Heart left ventricle (tissue), 16 donors: ENCODE results near the gene MBP. TPM values are rescaled to one million over a fixed set of nuclear protein-coding genes. Genes with fewer than 3 reads are reported as not detected.

Experiments
- ATAC-seq, 4 donors: fragments of 200-7000 bp; cut with Tn5 transposase; one replicate each; pipeline ENCODE4 v1.9.1; 2020 to 2022; ENCODE audit warnings: moderate library complexity in 4 of 4, mild to moderate bottlenecking in 3 of 4, moderate number of reproducible peaks in 1 of 4
- DNase-seq, 5 donors: peaks; one replicate each; pipeline ENCODE4 v3.0.0-alpha.2; 2020
- H3K27ac ChIP-seq, 12 donors: fragments of 200-600 bp; sonication (generic) in 4 of 12; one replicate each; pipeline versions ENCODE4 v1.5.0 to v1.8.0; 2016 to 2022; ENCODE audit warnings: mild to moderate bottlenecking in 2 of 12
- H3K27me3 ChIP-seq, 9 donors: fragments of 200-600 bp; sonication (generic) in 2 of 9; one replicate each; pipeline versions ENCODE4 v1.5.1 to v1.8.0; 2016 to 2022; ENCODE audit warnings: mild to moderate bottlenecking in 3 of 9
- H3K36me3 ChIP-seq, 9 donors: fragments of 200-600 bp; sonication (generic) in 2 of 9; one replicate each; pipeline versions ENCODE4 v1.5.0 to v1.8.0; 2018 to 2022; ENCODE audit warnings: mild to moderate bottlenecking in 2 of 9
- H3K4me1 ChIP-seq, 12 donors: fragments of 200-600 bp; sonication (generic) in 4 of 12; one replicate each; pipeline versions ENCODE4 v1.5.0 to v1.8.0; 2016 to 2022; ENCODE audit warnings: mild to moderate bottlenecking in 3 of 12
- H3K4me3 ChIP-seq, 12 donors: fragments of 200-600 bp; sonication (generic) in 4 of 12; one replicate each; pipeline versions ENCODE4 v1.5.0 to v1.8.0; 2017 to 2022; ENCODE audit warnings: mild to moderate bottlenecking in 9 of 12, moderate library complexity in 4 of 12
- H3K9me3 ChIP-seq, 12 donors: fragments of 200-600 bp; sonication (generic) in 4 of 12; one replicate each; pipeline versions ENCODE4 v1.5.0 to v1.8.0; 2016 to 2022; ENCODE audit warnings: mild to moderate bottlenecking in 1 of 12
- POLR2A ChIP-seq, 2 donors: fragments of 450-650 bp; IDR thresholded peaks; one replicate each; pipeline ENCODE4 v1.6.1; 2017; ENCODE audit warnings: antibody characterized with exemption in 2 of 2, mild to moderate bottlenecking in 2 of 2, moderate library complexity in 2 of 2
- WGBS, 4 donors: extraction: QIAGEN DNeasy Blood & Tissue Kit in 2 of 4; methylation state at CpG; one replicate each; pipeline versions ENCODE4 v1.1.5 to v1.1.7; 2013 to 2018; 5-methylcytosine and 5-hydroxymethylcytosine counted together
- intact Hi-C, 10 donors: fragments of 100-400 bp; cut with DNase I; formaldehyde crosslinking; loops; one replicate each; pipeline versions ENCODE4 v1.11.1 to v1.14.2; 2022
- polyA plus RNA-seq, 2 donors: library from polyadenylated mRNA; stranded (reverse); fragments of 200-250 nt; gene quantifications; one replicate each; pipeline ENCODE4 v1.2.3, GENCODE V29; 2013
- total RNA-seq, 9 donors: library from RNA; depleted of rRNA in 2 of 9; stranded (reverse); fragments of >200 nt in 2 of 9; fragmentation: NEBNext Ultra II Directional in 3 of 9; extraction: Animal tissue kit (Norgen Biotek cat#: 25700) in 3 of 9; gene quantifications; one replicate each; pipeline versions ENCODE4 v1.1.0 to v1.2.4, GENCODE V29; 2016 to 2023
- TF ChIP-seq, protein P1 (sequence below), 12 donors: fragments of 200-600 bp; sonication (generic) in 4 of 12; IDR thresholded peaks; one replicate each; pipeline versions ENCODE4 v1.5.0 to v1.8.0; 2018 to 2022; ENCODE audit warnings: antibody characterized with exemption in 12 of 12, mild to moderate bottlenecking in 5 of 12
- donor health status: ischemic (EF 13 %, LVEDD 7.1; RV severe dilation, severe dysfunction).
- donor health status: healthy with polysubstance abuse.
- donor health status: DM: no; HTN: yes; CAD: no.
- donor health status: DM: no; HTN: no; CAD: no.
- donor health status: ischemic (EF 25% LVEDD 6.9; RV normal size, moderate dysfunction).
- donor health status: ischemic (EF 25% LVEDD 5.7; RV mildly dilated, moderate dysfunction).
- donor health status: healthy.
- donor health status: DM: yes; HTN: yes; CAD: no.
- donor health status: ischemic (EF 35%, LVEDD 5.7; RV mildly dilated, moderate dysfunction).
- donor health status: nonischemic (EF 11% LVEDD 7.7; RV severe dilation, severe dysfunction).
- donor health status: DM: yes; HTN: yes; CAD: no.
- donor health status: PGD.
- donor health status: ischemic (EF 29% LVEDD 5.4; RV normal size, mild dysfunction).
- donor health status: nonischemic (EF 23%, LVEDD 6.1; RV moderate dilation, normal function).

The MBP gene
- total and polyA plus RNA-seq, 11 donors, result 7.7 to 93.0 (median 31.8) TPM

DNA sequence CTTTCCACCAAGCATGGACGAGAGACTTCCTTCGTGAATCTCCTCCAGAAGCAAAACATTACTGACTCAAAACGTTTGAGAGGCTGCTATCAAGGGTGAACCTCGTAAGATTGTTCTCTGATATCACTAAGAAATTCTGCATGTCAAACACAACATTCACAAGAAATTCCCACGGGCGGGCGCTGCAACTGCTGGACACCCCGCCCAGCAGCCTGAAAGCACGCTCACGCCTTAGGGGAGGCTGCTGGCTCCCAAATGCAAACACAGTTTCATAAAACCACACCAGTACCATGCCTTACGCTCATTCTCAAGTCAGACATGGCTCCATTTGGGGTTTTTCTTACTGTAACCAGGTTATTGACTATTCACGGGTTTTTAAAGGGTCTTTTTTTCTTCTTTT is 39.0 kb downstream of the MBP start:
- H3K27ac ChIP-seq, result no peak overlapping the region
- H3K9me3 ChIP-seq, result no peaks in the 10 kb centered on the region
- TF ChIP-seq POLR2A (IDR thresholded peaks at IDR 0.05), result no peak
- 74 to 81% (median 77%) methylated on average over 12 of the region's 12 CpGs for WGBS, 4 donors
- no peak for DNase-seq
- peaks cover 0 to 50% (median 25%) of the 10 kb centered on the region in 12 donors for H3K4me1 ChIP-seq
- H3K4me3 ChIP-seq, result no peak overlapping the region
- intact Hi-C loops, result no loop called here
- no peaks in the 10 kb centered on the region for H3K27me3 ChIP-seq
- ATAC-seq, result no peak
- peaks cover 0 to 18% (median 0%) of the 10 kb centered on the region in 9 donors for H3K36me3 ChIP-seq

DNA sequence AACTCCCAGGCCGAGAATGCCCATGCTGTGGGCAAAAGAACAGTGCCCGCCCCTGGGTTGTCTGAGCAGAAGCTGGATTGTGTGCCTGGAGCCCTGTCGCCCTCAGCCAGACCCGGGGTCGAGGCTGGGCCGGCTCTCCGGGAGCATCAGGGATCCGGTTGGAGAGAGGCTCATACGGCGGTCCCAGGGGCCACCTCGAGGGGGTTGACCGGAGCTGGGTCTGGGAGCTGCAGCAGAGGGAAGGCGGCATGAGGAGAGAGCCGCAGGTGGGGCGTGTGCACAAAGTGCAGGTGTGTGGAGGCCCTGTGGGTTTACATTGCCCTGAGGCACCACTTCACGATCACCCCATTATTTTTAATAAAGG is 39.5 kb downstream of the MBP start:
- H3K4me1 ChIP-seq, result peaks cover 0 to 49% (median 20%) of the 10 kb centered on the region in 12 donors
- H3K4me3 ChIP-seq, result no peak overlapping the region
- no peak for TF ChIP-seq POLR2A (IDR thresholded peaks at IDR 0.05)
- TF ChIP-seq, protein P1, sequence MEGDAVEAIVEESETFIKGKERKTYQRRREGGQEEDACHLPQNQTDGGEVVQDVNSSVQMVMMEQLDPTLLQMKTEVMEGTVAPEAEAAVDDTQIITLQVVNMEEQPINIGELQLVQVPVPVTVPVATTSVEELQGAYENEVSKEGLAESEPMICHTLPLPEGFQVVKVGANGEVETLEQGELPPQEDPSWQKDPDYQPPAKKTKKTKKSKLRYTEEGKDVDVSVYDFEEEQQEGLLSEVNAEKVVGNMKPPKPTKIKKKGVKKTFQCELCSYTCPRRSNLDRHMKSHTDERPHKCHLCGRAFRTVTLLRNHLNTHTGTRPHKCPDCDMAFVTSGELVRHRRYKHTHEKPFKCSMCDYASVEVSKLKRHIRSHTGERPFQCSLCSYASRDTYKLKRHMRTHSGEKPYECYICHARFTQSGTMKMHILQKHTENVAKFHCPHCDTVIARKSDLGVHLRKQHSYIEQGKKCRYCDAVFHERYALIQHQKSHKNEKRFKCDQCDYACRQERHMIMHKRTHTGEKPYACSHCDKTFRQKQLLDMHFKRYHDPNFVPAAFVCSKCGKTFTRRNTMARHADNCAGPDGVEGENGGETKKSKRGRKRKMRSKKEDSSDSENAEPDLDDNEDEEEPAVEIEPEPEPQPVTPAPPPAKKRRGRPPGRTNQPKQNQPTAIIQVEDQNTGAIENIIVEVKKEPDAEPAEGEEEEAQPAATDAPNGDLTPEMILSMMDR (IDR thresholded peaks at IDR 0.05), result no peak
- DNase-seq (no peak), ATAC-seq (no peak)
- WGBS, 4 donors, result 84 to 91% (median 88%) methylated on average over 12 to 16 of the region's 16 CpGs
- H3K27me3 ChIP-seq, result no peaks in the 10 kb centered on the region
- intact Hi-C loops, result no loop called here
- H3K27ac ChIP-seq, result no peak overlapping the region
- H3K36me3 ChIP-seq, result peaks cover 0 to 18% (median 0%) of the 10 kb centered on the region in 9 donors
- H3K9me3 ChIP-seq, result no peaks in the 10 kb centered on the region

GRCh38 chr18:77092104-77093066 is 40.2 kb downstream of the MBP start:
- Histone ChIP-seq H3K27ac (no peak overlapping the region), H3K4me3 (no peak overlapping the region), H3K36me3 (peaks cover 0 to 18% (median 0%) of the 10 kb centered on the region in 9 donors), H3K4me1 (peaks cover 0 to 49% (median 22%) of the 10 kb centered on the region in 12 donors), H3K27me3 (no peaks in the 10 kb centered on the region), H3K9me3 (no peaks in the 10 kb centered on the region)
- DNase-seq (peak in 1 of 5 donors; percentile 8), ATAC-seq (no peak)
- intact Hi-C loops, result no loop called here
- 86 to 88% (median 87%) methylated on average over 48 of the region's 48 CpGs for WGBS, 4 donors
- no peak for TF ChIP-seq POLR2A (IDR thresholded peaks at IDR 0.05)
- TF ChIP-seq, protein P1 (IDR thresholded peaks at IDR 0.05), result no peak

DNA sequence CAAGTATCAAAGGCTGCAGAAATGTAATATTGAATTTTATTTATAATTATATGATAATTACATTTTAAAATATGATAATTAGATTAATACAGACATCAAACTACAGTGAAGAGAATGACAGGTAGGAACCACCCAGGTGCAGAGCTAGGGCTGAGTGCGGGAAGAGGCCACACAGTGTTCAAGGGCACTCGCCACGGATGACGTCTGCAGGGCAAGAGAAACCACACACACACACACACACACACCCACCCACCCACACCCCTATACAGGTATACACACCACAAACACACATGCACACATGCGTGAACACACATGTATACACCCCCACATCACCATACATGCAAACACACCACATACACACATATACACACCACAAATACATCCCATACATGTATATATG is 41.2 kb downstream of the MBP start:
- H3K27me3 ChIP-seq, result no peaks in the 10 kb centered on the region
- TF ChIP-seq, protein P1 (IDR thresholded peaks at IDR 0.05), result no peak
- TF ChIP-seq POLR2A (IDR thresholded peaks at IDR 0.05), result no peak
- no peak overlapping the region for H3K27ac ChIP-seq
- DNase-seq, result peak in 1 of 5 donors; percentile 13
- no peak for ATAC-seq
- no peak overlapping the region for H3K4me3 ChIP-seq
- H3K36me3 ChIP-seq, result peaks cover 0 to 18% (median 0%) of the 10 kb centered on the region in 9 donors
- 91 to 97% (median 95%) methylated on average over 5 of the region's 5 CpGs for WGBS, 4 donors
- H3K9me3 ChIP-seq, result no peaks in the 10 kb centered on the region
- intact Hi-C loops, result no loop called here
- H3K4me1 ChIP-seq, result peaks cover 0 to 52% (median 25%) of the 10 kb centered on the region in 12 donors
